ENCODE measurements around the gene SLPI.

SLPI gene

GRCh38 chr20:45269754-45270270 is 15.4 kb upstream of the SLPI start:
- no peak for DNase-seq (ENCODE audit: low spot score)

DNA sequence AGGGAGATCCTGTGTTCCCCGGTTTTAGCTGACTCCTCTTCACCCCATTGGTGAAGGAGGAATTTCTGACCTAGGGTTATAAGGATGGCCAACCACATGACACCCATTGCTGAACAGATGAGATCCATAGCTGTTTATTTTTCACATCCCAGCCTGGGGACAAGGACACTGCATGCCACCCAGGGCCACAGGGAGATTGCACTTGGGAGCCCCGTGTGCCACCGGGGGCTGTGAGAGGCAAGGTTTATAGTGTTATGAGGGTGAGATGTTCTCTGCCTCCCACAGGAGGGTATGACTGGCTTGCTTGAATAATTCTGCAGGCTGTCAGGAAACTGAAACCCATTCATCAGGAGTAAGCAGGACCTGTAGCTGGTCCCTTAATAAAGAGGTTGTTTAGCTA is 14.7 kb upstream of the SLPI start:
- no peak for DNase-seq (ENCODE audit: low spot score)

DNA sequence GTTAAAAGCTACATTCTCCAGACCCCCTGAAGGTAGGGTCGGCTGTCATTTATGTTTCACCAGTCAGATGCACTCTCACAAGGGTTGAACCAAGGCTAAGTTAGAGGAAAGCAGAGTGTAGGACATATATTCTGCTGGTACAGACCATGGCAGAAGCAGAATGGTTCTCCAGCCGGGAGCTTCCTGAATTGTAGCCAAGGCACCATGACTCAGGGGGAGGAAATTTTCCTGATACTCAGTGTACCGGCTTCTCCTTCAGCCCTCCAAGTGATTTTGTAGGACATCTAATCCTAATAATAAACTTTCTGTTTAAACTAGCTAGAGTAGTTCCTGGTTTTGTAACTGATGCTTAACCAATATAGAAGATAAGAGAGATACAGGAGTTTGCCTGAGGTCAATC is 14.2 kb upstream of the SLPI start:
- DNase-seq (ENCODE audit: low spot score), result no peak

DNA sequence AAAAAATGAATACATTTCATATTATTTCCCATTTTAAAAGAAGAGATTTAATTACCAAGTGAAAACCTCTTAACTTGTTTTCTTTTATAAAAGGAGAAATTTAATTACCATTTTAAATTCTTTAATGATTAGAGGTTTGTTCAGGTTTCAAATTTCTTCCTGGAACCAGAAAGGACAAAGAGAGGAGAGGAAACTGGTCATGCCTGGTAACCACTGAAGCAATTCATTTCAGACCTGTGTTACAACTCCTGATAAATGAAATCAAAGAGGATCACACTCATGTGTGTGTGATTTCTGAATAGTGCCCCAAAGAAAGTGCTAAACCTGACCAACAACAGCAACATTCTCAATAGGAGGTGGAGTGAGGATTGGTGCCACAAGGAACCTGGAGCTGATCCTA is 12.6 kb upstream of the SLPI start:
- DNase-seq (ENCODE audit: low spot score), result no peak

- no peak for DNase-seq (ENCODE audit: low spot score)
Measured at GRCh38 chr20:45263556-45264266, 9.3 kb upstream of the SLPI start.

DNA sequence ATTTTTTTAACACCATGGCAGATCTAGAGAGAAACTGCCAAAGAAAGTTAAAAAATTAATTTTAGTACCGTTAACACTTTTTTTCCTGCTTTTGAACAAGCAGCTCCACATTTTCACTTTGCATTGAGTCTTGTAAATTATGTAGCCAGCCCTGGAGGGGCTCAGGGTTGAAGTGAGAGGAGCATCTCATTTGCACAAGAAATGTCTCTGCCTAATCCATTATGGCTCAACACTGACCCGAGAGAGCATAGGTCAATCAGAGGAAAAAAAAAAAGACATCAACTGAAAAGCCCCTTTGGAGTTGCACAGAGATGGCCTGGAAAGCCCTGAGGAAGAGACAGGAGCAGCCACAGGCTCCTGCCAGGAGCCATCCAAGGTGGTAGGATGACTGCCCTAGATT is 4.3 kb upstream of the SLPI start:
- no peak for DNase-seq (ENCODE audit: low spot score)

GRCh38 chr20:45258259-45258658 is 3.9 kb upstream of the SLPI start:
- DNase-seq (ENCODE audit: low spot score), result no peak

DNA sequence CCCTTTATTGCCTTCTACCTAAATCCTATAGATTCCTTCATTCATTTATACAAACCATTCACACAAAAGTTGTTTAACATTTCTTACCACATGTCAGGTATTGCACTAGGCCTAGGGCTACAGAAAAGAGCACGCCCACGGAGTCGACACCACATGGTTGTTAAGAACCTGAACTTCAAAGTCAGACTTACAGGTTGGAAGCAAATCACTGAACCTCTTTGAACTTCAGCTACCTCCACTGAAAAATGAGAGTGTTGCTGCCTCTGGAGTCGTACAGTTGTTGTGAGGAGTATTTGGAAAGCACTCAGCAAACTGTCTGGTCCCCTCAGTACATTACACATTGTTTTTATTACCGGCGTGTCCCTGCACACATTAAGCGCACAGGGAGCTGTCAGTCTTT is 3.3 kb upstream of the SLPI start:
- DNase-seq (ENCODE audit: low spot score), result no peak

GRCh38 chr20:45257161-45257560 is 2.8 kb upstream of the SLPI start:
- no peak for DNase-seq (ENCODE audit: low spot score)

DNA sequence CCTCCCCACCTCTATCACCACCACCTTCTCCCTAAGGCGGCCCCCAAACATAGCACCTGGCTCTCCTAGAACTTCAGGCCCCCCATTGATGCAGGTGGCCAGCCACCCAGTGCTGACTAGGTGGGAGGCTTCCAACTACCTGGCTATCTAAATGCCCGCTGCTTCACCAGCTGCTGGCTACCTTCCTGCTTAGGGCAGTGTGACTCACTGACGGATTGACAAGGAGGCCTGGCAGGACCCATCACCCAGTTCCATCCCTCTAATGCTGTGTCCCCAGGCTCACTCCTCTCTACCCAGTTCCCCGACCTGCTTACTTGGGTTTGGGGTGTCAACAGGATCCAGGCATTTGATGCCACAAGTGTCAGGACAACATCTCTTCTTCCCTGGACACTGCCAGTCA is 1.1 kb downstream of the SLPI start:
- no peak for DNase-seq (ENCODE audit: low spot score)

DNA sequence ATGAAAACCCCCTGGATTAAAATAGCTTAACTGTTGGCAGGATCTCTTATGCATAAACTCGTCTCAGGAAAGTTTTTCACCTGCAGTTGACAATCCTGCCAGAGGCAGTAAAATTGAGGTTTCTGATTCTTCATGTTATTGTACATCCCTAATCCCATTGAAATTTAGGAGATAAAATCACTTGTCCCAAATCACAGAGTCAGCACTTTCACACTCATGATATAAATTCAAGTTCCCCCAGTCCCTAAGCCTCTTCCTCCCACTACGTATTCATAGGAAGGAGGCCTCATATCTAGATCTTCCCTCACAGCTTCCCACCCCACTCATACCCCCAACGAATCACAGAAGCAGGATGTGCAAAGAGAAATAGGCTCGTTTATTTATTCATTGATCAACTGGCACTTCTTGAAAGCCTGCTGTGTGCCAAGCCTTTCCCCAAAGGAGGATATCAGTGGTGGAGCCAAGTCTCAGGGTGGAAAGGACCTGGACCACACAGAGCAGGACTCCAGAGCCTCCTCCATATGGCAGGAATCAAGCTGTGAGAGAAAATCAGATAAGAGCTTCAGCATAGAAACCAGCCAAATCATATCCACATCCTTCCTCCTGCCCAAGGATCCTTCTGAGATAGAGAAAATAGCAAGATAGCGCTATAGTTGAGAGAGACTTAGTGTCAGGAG is 2.3 kb downstream of the SLPI start:
- no peak for DNase-seq (ENCODE audit: low spot score)

- no peak for DNase-seq (ENCODE audit: low spot score)
Measured at GRCh38 chr20:45248609-45249008, 5.8 kb downstream of the SLPI start.

- DNase-seq (ENCODE audit: low spot score), result no peak
Measured at GRCh38 chr20:45247865-45248264, 6.5 kb downstream of the SLPI start.

DNA sequence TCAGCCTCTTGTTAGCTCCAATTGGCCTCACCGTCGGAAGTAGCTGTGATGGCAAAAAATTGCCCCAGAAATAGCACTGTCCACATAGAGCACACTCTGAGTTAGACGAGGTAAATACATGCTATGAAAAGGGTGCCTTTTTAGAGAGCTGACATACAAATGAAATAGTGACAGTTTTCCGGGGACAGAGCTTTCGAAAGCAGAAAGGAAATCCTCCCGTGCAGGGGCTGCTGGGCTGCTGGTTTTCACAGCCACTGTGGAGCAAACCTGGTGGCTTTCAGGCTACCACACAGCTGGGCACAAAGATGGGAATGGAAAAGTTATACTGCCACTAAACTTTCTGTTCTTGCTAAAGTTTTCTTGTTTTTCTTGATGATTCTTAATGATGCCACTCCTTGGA is 8.3 kb downstream of the SLPI start:
- DNase-seq (ENCODE audit: low spot score), result no peak

- no peak for DNase-seq (ENCODE audit: low spot score)
Measured at GRCh38 chr20:45238139-45238538, 16.2 kb downstream of the SLPI start.

GRCh38 chr20:45235995-45236394 is 18.4 kb downstream of the SLPI start:
- no peak for DNase-seq (ENCODE audit: low spot score)

GRCh38 chr20:45230631-45231030 is 23.7 kb downstream of the SLPI start:
- DNase-seq (ENCODE audit: low spot score), result no peak

- DNase-seq (ENCODE audit: low spot score), result no peak
Measured at GRCh38 chr20:45229264-45230056, 24.9 kb downstream of the SLPI start.

DNA sequence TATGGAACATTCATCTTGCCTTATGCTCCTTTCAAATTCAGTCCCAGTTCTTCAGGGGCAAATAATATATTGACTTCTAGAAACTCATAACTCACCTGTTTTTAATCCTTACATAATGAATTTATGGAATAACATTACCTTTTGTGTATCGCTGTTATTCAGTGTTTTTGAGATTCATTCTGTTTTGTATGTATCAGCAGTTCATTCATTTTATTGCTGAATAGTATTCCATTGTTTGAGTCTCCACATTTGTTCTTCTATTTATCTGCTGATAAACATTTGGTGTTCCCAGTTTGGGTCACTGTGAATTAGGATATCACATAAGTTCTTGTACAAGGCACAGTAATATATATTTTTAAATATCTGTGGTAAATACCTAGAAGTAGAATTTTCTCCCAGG is 28.1 kb downstream of the SLPI start:
- no peak for DNase-seq (ENCODE audit: low spot score)

DNA sequence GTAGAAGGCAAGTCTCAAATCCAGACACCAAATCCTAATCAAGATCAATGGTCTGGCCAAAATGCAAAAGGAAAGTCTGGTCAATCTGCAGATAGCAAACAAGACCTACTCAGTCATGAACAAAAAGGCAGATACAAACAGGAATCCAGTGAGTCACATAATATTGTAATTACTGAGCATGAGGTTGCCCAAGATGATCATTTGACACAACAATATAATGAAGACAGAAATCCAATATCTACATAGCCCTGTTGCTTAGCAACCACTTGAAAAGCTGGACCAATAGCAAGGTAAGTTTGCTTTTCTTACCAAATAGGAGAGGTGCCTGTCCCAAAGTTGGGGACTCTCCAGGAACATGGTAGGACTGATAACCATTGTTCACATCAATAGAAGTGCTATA is 31.2 kb downstream of the SLPI start:
- DNase-seq (ENCODE audit: low spot score), result no peak

DNA sequence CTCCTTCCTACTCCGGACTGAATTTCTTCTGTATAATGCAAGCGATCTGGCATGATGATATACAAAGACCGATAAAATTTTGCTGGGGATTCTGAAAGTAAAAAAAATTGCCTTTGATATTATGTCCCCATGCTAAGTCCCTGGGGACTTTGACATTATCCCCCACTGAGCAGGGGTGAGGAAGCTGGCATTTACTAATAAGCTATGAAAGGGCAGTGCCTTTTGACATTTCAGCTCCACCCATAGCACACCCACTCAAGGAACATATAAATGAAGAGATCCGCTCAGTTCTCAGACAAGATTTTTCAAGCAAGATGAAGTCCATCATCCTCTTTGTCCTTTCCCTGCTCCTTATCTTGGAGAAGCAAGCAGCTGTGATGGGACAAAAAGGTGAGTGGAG is 33.3 kb downstream of the SLPI start, which contains the start of gene SEMG2:
SEMG2 (plus strand) TSS at position 298 of the 400 bp plus-strand sequence; CDS start at position 315, 17 bp downstream.
- DNase-seq (ENCODE audit: low spot score), result no peak

GRCh38 chr20:45218636-45219035 is 35.7 kb downstream of the SLPI start:
- DNase-seq (ENCODE audit: low spot score), result no peak

DNA sequence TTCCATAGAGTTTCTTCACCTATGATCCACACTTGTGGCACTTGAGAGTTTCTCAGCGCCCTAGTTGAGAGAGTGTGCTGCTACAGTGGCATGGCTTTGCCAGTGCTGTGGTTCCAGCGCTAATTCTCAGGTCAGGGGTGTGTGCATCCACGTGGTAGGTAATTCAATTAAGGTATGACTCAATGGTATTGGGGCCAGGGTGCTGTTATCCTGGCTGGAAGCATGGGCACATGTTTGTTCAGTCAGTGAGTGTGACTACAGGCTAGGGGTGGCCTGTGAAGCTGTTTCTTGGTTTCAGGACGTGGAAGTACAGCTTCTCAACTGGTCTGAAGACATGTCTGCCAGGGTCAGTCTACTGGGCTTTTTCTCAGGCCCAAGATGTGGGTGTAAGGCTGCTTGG is 36.2 kb downstream of the SLPI start:
- no peak for DNase-seq (ENCODE audit: low spot score)

All from globus pallidus (tissue), 1 donor.